Measurements from ENCODE around the gene KCNA2. TPM values are rescaled to one million over a fixed set of nuclear protein-coding genes. Genes with fewer than 3 reads are reported as not detected.

The KCNA2 gene
- polyA plus RNA-seq, 1 donor (not counting 4 experiments of a cell fraction or from before 2014, with no cell fraction given): 0.03 TPM

DNA sequence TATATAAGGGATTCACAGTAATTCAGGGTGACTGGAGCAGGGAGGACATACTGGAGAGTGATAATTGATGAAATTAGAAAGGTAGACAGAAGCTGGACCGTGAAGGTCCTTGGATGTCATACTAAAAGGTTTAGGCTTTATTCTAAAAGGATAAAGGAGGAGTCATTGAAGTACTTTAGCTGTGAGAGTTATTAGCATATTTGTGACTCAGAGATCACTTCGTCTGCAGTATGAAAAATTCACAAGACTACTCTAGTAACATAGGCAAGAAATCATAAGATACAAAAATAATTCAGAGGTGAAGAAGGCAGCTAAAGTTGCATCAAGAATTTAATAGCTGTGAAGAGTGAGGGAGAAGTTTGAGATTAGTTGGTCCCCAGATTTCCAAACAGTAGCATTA lies 42.3 kb upstream of the KCNA2 start:
- Histone ChIP-seq H3K4me2 (ENCODE audit: control insufficient read depth, extremely low read depth, insufficient read depth, low read depth, low read length) (no peak overlapping the region), H3K27me3 (ENCODE audit: control insufficient read depth, extremely low read depth, insufficient read depth, low read length) (no peaks in the 10 kb centered on the region)

DNA sequence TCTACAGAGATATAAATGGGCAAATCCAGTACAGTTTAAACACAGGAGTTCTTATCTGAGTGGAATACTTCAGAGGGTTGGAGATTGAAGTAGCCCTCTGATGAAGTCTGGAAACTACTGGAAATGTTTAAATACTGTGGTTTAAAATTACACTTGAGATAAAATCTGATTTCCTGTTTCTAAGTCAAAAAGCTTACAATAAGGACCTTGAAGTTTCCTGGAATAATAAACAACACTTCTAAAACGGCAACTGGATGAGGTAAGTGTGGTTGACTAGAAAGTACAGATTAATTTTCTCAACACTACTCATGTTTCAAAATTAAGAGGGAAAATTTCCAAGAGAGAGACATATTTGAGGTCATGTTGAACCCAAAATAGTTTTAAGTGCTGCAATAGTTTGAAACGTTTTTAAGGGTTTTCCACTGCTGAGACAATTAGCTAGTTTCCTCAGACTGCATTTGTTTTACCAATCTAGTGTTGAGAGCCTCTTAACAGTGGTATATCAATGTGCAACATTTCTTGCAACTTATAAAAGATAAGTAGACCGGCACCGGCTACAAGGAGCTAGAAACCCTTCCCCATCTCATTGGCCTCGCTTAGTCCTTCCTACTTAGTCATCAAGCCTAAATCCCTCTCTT lies 41.2 kb upstream of the KCNA2 start:
- dilution Hi-C loops (cut with MboI; ENCODE audit: extremely low pct_ligation_motif_present, low sequenced_read_pairs): no loop called here
- Histone ChIP-seq H3K9me3 (ENCODE audit: control insufficient read depth, low read depth, low read length) (no peaks in the 10 kb centered on the region), H3K4me3 (ENCODE audit: control insufficient read depth in 2 of 3, extremely low read depth in 1 of 3, insufficient read depth in 2 of 3, low read depth in 1 of 3, low read length in 3 of 3) (no peak overlapping the region), H3K9me1 (ENCODE audit: control insufficient read depth, extremely low read depth, insufficient read depth, low read length) (no peaks in the 10 kb centered on the region), H3K36me3 (ENCODE audit: control insufficient read depth in 2 of 2, extremely low read depth in 1 of 2, insufficient read depth in 2 of 2, low read length in 2 of 2) (no peaks in the 10 kb centered on the region), H2AFZ (ENCODE audit: control insufficient read depth, low read length) (no peak overlapping the region), H3K27ac (ENCODE audit: control insufficient read depth, insufficient read depth, low read length) (no peak overlapping the region), H3K4me2 (ENCODE audit: control insufficient read depth, extremely low read depth, insufficient read depth, low read depth, low read length) (no peak overlapping the region), H3K79me2 (ENCODE audit: control insufficient read depth, insufficient read depth, low read length) (no peaks in the 10 kb centered on the region), H3K4me1 (ENCODE audit: control insufficient read depth, extremely low read depth, insufficient read depth, low read length) (no peaks in the 10 kb centered on the region), H3K9ac (ENCODE audit: control insufficient read depth, extremely low read depth, insufficient read depth, low read length) (no peak overlapping the region), H3K27me3 (ENCODE audit: control insufficient read depth, extremely low read depth, insufficient read depth, low read length) (no peaks in the 10 kb centered on the region), H4K20me1 (ENCODE audit: control insufficient read depth, extremely low read depth, insufficient read depth, low read length) (no peaks in the 10 kb centered on the region)
- FAIRE-seq (no peak), DNase-seq (ENCODE audit: low read depth, low spot score) (no peak)
- TF ChIP-seq EZH2 (IDR thresholded peaks at IDR 0.05; ENCODE audit: low read length): no peak
- TF ChIP-seq, protein P1, sequence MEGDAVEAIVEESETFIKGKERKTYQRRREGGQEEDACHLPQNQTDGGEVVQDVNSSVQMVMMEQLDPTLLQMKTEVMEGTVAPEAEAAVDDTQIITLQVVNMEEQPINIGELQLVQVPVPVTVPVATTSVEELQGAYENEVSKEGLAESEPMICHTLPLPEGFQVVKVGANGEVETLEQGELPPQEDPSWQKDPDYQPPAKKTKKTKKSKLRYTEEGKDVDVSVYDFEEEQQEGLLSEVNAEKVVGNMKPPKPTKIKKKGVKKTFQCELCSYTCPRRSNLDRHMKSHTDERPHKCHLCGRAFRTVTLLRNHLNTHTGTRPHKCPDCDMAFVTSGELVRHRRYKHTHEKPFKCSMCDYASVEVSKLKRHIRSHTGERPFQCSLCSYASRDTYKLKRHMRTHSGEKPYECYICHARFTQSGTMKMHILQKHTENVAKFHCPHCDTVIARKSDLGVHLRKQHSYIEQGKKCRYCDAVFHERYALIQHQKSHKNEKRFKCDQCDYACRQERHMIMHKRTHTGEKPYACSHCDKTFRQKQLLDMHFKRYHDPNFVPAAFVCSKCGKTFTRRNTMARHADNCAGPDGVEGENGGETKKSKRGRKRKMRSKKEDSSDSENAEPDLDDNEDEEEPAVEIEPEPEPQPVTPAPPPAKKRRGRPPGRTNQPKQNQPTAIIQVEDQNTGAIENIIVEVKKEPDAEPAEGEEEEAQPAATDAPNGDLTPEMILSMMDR (optimal IDR thresholded peaks at IDR 0.05 in 1 of 3, IDR thresholded peaks at IDR 0.05 in 1 of 3, conservative IDR thresholded peaks at IDR 0.05 in 1 of 3; ENCODE audit: extremely low read depth in 1 of 3, insufficient read depth in 2 of 3, low read length in 3 of 3): no peak

More for the DNA sequence above, 42.3 kb upstream of the KCNA2 start:
- no peaks in the 10 kb centered on the region for H3K79me2 ChIP-seq (ENCODE audit: control insufficient read depth, insufficient read depth, low read length)
- no peak overlapping the region for H3K9ac ChIP-seq (ENCODE audit: control insufficient read depth, extremely low read depth, insufficient read depth, low read length)
- no peak overlapping the region for H3K27ac ChIP-seq (ENCODE audit: control insufficient read depth, insufficient read depth, low read length)
- dilution Hi-C loops (cut with MboI; ENCODE audit: extremely low pct_ligation_motif_present, low sequenced_read_pairs): no loop called here
- H3K36me3 ChIP-seq (ENCODE audit: control insufficient read depth in 2 of 2, extremely low read depth in 1 of 2, insufficient read depth in 2 of 2, low read length in 2 of 2): no peaks in the 10 kb centered on the region
- no peaks in the 10 kb centered on the region for H3K9me1 ChIP-seq (ENCODE audit: control insufficient read depth, extremely low read depth, insufficient read depth, low read length)
- FAIRE-seq (no peak), DNase-seq (ENCODE audit: low read depth, low spot score) (no peak)
- no peak overlapping the region for H3K4me3 ChIP-seq (ENCODE audit: control insufficient read depth in 2 of 3, extremely low read depth in 1 of 3, insufficient read depth in 2 of 3, low read depth in 1 of 3, low read length in 3 of 3)
- H3K4me1 ChIP-seq (ENCODE audit: control insufficient read depth, extremely low read depth, insufficient read depth, low read length): no peaks in the 10 kb centered on the region
- H4K20me1 ChIP-seq (ENCODE audit: control insufficient read depth, extremely low read depth, insufficient read depth, low read length): no peaks in the 10 kb centered on the region
- TF ChIP-seq, protein P1 (optimal IDR thresholded peaks at IDR 0.05 in 1 of 3, IDR thresholded peaks at IDR 0.05 in 1 of 3, conservative IDR thresholded peaks at IDR 0.05 in 1 of 3; ENCODE audit: extremely low read depth in 1 of 3, insufficient read depth in 2 of 3, low read length in 3 of 3): no peak
- no peak for TF ChIP-seq EZH2 (IDR thresholded peaks at IDR 0.05; ENCODE audit: low read length)
- no peaks in the 10 kb centered on the region for H3K9me3 ChIP-seq (ENCODE audit: control insufficient read depth, low read depth, low read length)
- H2AFZ ChIP-seq (ENCODE audit: control insufficient read depth, low read length): no peak overlapping the region

Data from keratinocyte (primary cell).